CD14-positive monocyte (primary cell): ENCODE measurements around the gene AGPAT2. TPM values are rescaled to one million over a fixed set of nuclear protein-coding genes. Genes with fewer than 3 reads are reported as not detected.

ENCODE experiments used
- DNase-seq, 3 donors: peaks; one replicate each; pipeline ENCODE4 v3.0.0-alpha.2; 2011 to 2022
- H2AFZ ChIP-seq: 2 replicates; pipeline ENCODE4 v1.6.0; 2012; ENCODE audit warnings: mild to moderate bottlenecking, low read depth, low read length, inconsistent platforms; ENCODE audit not compliant: insufficient read depth, poor library complexity, severe bottlenecking
- H3K27ac ChIP-seq, 2 donors: 1 replicate in 1 of 2; 2 replicates in 1 of 2; pipeline ENCODE4 v1.5.1; 2012 to 2013; ENCODE audit warnings: low read length in 2 of 2, control low read depth in 1 of 2, inconsistent platforms in 1 of 2, low read depth in 1 of 2, mild to moderate bottlenecking in 1 of 2
- H3K27me3 ChIP-seq, 2 donors: one replicate each; pipeline versions ENCODE4 v1.6.0 to v1.6.1; 2011 to 2013; ENCODE audit warnings: low read length in 2 of 2; ENCODE audit not compliant: control insufficient read depth in 2 of 2, insufficient read depth in 2 of 2
- H3K36me3 ChIP-seq, 2 donors: replicated peaks in 1 of 2; 1 replicate in 1 of 2; 2 replicates in 1 of 2; pipeline versions ENCODE4 v1.5.1 to v1.6.1; 2012 to 2013; ENCODE audit warnings: low read length in 2 of 2, control low read depth in 1 of 2, inconsistent platforms in 1 of 2, mild to moderate bottlenecking in 1 of 2; ENCODE audit not compliant: insufficient read depth in 2 of 2, control insufficient read depth in 1 of 2
- H3K4me1 ChIP-seq, 2 donors: 1 replicate in 1 of 2; 2 replicates in 1 of 2; pipeline versions ENCODE4 v1.5.1 to v1.6.1; 2012 to 2013; ENCODE audit warnings: low read length in 2 of 2, control low read depth in 1 of 2, inconsistent platforms in 1 of 2, mild to moderate bottlenecking in 1 of 2, moderate library complexity in 1 of 2; ENCODE audit not compliant: insufficient read depth in 2 of 2, control insufficient read depth in 1 of 2
- H3K4me2 ChIP-seq: replicated peaks from 2 replicates; pipeline ENCODE3; 2012; ENCODE audit warnings: low read length, moderate library complexity, mild to moderate bottlenecking; ENCODE audit not compliant: poor library complexity, severe bottlenecking; ENCODE audit errors: extremely low read depth
- H3K4me3 ChIP-seq, 3 experiments: fragments of 200-600 bp in 1 of 3; sonication (generic) in 1 of 3; replicated peaks in 1 of 3; 1 replicate in 2 of 3; 2 replicates in 1 of 3; pipeline ENCODE4 v1.5.1; 2011 to 2013; ENCODE audit warnings: low read length in 3 of 3, mild to moderate bottlenecking in 3 of 3, control low read depth in 2 of 3, low read depth in 2 of 3, inconsistent platforms in 1 of 3, moderate library complexity in 1 of 3
- H3K79me2 ChIP-seq: 2 replicates; pipeline ENCODE4 v1.6.0; 2012; ENCODE audit warnings: mild to moderate bottlenecking, control low read depth, inconsistent platforms, low read length, moderate library complexity; ENCODE audit not compliant: insufficient read depth
- H3K9ac ChIP-seq: 2 replicates; pipeline ENCODE4 v1.6.0; 2017; ENCODE audit warnings: low read length, mild to moderate bottlenecking; ENCODE audit not compliant: insufficient read depth, poor library complexity, severe bottlenecking
- H3K9me3 ChIP-seq, 2 donors: replicated peaks in 1 of 2; 1 replicate in 1 of 2; 2 replicates in 1 of 2; pipeline versions ENCODE4 v1.5.1 to v1.6.1; 2012 to 2013; ENCODE audit warnings: low read length in 2 of 2, control low read depth in 1 of 2; ENCODE audit not compliant: control insufficient read depth in 1 of 2, insufficient read depth in 1 of 2
- H4K20me1 ChIP-seq: 2 replicates; pipeline ENCODE4 v1.6.0; 2012; ENCODE audit warnings: mild to moderate bottlenecking, low read length, control low read depth, moderate library complexity; ENCODE audit not compliant: insufficient read depth
- H3K27ac Mint-ChIP-seq, 7 donors: one replicate each; pipeline ENCODE4 v1.8.0; 2020; ENCODE audit warnings: mild to moderate bottlenecking in 7 of 7, mixed read lengths in 7 of 7, moderate library complexity in 6 of 7, inconsistent platforms in 2 of 7
- H3K27me3 Mint-ChIP-seq, 3 donors: one replicate each; pipeline ENCODE4 v1.8.0; 2021 to 2022; ENCODE audit warnings: low read depth in 3 of 3, mild to moderate bottlenecking in 3 of 3, mixed read lengths in 3 of 3, moderate library complexity in 3 of 3, inconsistent platforms in 1 of 3
- H3K36me3 Mint-ChIP-seq, 2 donors: one replicate each; pipeline ENCODE4 v1.8.0; 2020; ENCODE audit warnings: mixed read lengths in 2 of 2, inconsistent platforms in 1 of 2, mild to moderate bottlenecking in 1 of 2
- H3K4me1 Mint-ChIP-seq: one replicate; pipeline ENCODE4 v1.8.0; 2020; ENCODE audit warnings: mild to moderate bottlenecking, mixed read lengths
- H3K4me3 Mint-ChIP-seq, 2 donors: one replicate each; pipeline ENCODE4 v1.8.0; 2020; ENCODE audit warnings: mild to moderate bottlenecking in 2 of 2, mixed read lengths in 2 of 2, moderate library complexity in 1 of 2
- H3K9me3 Mint-ChIP-seq, 7 donors: one replicate each; pipeline ENCODE4 v1.8.0; 2020 to 2022; ENCODE audit warnings: mixed read lengths in 7 of 7, mild to moderate bottlenecking in 6 of 7, moderate library complexity in 6 of 7, inconsistent platforms in 2 of 7
- CTCF ChIP-seq: fragments of 200-600 bp; IDR thresholded peaks from one replicate; pipeline ENCODE4 v1.8.0; 2022; ENCODE audit warnings: antibody characterized with exemption, mild to moderate bottlenecking
- WGBS: methylation state at CpG from one replicate; pipeline ENCODE4 v1.1.5; 2013; ENCODE audit warnings: missing lambda C conversion rate; ENCODE audit not compliant: insufficient coverage; 5-methylcytosine and 5-hydroxymethylcytosine counted together
- intact Hi-C, 2 donors: fragments of 100-400 bp; cut with micrococcal nuclease; formaldehyde crosslinking; loops; one replicate each; pipeline versions ENCODE4 v1.15.0 to v1.15.1; 2023
- polyA plus RNA-seq, 3 donors: library from polyadenylated mRNA; depleted of rRNA in 1 of 3; unstranded in 2 of 3; stranded (reverse) in 1 of 3; fragments of 300-500 nt in 2 of 3; fragments of >200 nt in 1 of 3; fragmentation: Illumina TruSeq in 2 of 3; gene quantifications; 1 replicate in 2 of 3; 2 replicates in 1 of 3; pipeline ENCODE4 v1.2.3, GENCODE V29; 2012 to 2021

The AGPAT2 gene
- polyA plus RNA-seq, 3 donors = 80.1 to 139 (median 116) TPM

GRCh38 chr9:136696502-136696901, 9.2 kb upstream of the AGPAT2 start:
- Histone ChIP-seq H3K4me3 (no peak overlapping the region), H4K20me1 (no peaks in the 10 kb centered on the region), H3K27me3 (peaks cover 0 to 7% of the 10 kb centered on the region in 2 donors), H3K9me3 (no peaks in the 10 kb centered on the region), H3K9ac (peak overlapping the region; percentile 8), H3K36me3 (no peaks in the 10 kb centered on the region), H3K4me2 (no peak overlapping the region), H3K4me1 (peaks cover 71 to 74% of the 10 kb centered on the region in 2 donors), H3K27ac (no peak overlapping the region), H2AFZ (no peak overlapping the region), H3K79me2 (no peaks in the 10 kb centered on the region)
- Mint-ChIP-seq H3K27ac (peak overlapping the region in 1 of 7 donors; percentile 13), H3K4me3 (no peak overlapping the region), H3K4me1 (peaks cover 52% of the 10 kb centered on the region), H3K9me3 (peaks cover 0 to 5% (median 0%) of the 10 kb centered on the region in 7 donors), H3K36me3 (peaks cover 0 to 2% of the 10 kb centered on the region in 2 donors), H3K27me3 (peaks cover 7 to 20% (median 11%) of the 10 kb centered on the region in 3 donors)
- no peak for DNase-seq
- 59% methylated on average over 7 of the region's 9 CpGs for WGBS
- no peak for TF ChIP-seq CTCF
- intact Hi-C loops = loop anchor here in 1 of 2 donors (5.0 kb wide), 1 partner anchor 49 kb away; no protein-coding TSS in a partner anchor

GRCh38 chr9:136695955-136696354, 8.7 kb upstream of the AGPAT2 start:
- Histone ChIP-seq H3K9me3 (no peaks in the 10 kb centered on the region), H3K79me2 (no peaks in the 10 kb centered on the region), H3K9ac (peak overlapping the region; percentile 8), H3K4me1 (peaks cover 65 to 69% of the 10 kb centered on the region in 2 donors), H3K4me3 (no peak overlapping the region), H2AFZ (no peak overlapping the region), H3K27ac (no peak overlapping the region), H3K27me3 (peaks cover 0 to 2% of the 10 kb centered on the region in 2 donors), H4K20me1 (no peaks in the 10 kb centered on the region), H3K4me2 (no peak overlapping the region), H3K36me3 (no peaks in the 10 kb centered on the region)
- no peak for TF ChIP-seq CTCF
- peaks cover 47% of the 10 kb centered on the region for H3K4me1 Mint-ChIP-seq
- 91% methylated on average over 18 of the region's 23 CpGs for WGBS
- no peak overlapping the region for H3K4me3 Mint-ChIP-seq
- peaks cover 5 to 14% (median 7%) of the 10 kb centered on the region in 3 donors for H3K27me3 Mint-ChIP-seq
- DNase-seq = no peak
- peaks cover 0 to 5% (median 0%) of the 10 kb centered on the region in 7 donors for H3K9me3 Mint-ChIP-seq
- H3K27ac Mint-ChIP-seq = peak overlapping the region in 1 of 7 donors; percentile 66
- peaks cover 0 to 2% of the 10 kb centered on the region in 2 donors for H3K36me3 Mint-ChIP-seq
- intact Hi-C loops = loop anchor here in 1 of 2 donors (5.0 kb wide), 1 partner anchor 49 kb away; no protein-coding TSS in a partner anchor
